Gastroesophageal sphincter (tissue), 4 donors: Measurements from ENCODE around the gene PCBD1. TPM values are rescaled to one million over a fixed set of nuclear protein-coding genes. Genes with fewer than 3 reads are reported as not detected.

Experiments used
- ATAC-seq: fragments of 150-250 bp; one replicate; pipeline ENCODE4 v1.9.1; 2016; ENCODE audit warnings: mild to moderate bottlenecking, moderate library complexity
- H3K27ac ChIP-seq, 4 donors: fragments of 200-600 bp; sonication (generic) in 3 of 4; 1 replicate in 3 of 4; 2 replicates in 1 of 4; pipeline ENCODE4 v1.5.1; 2016 to 2019
- H3K27me3 ChIP-seq: fragments of 200-600 bp; sonication (generic); one replicate; pipeline ENCODE4 v1.5.1; 2019
- H3K36me3 ChIP-seq, 2 donors: fragments of 200-600 bp; sonication (generic); one replicate each; pipeline ENCODE4 v1.5.1; 2019; ENCODE audit warnings: control low read depth in 1 of 2
- H3K4me1 ChIP-seq, 3 donors: fragments of 200-600 bp; sonication (generic); 1 replicate in 2 of 3; 2 replicates in 1 of 3; pipeline ENCODE4 v1.5.1; 2016 to 2019; ENCODE audit warnings: control low read depth in 2 of 3
- H3K4me3 ChIP-seq, 2 donors: fragments of 200-600 bp; sonication (generic); one replicate each; pipeline ENCODE4 v1.5.1; 2019; ENCODE audit warnings: mild to moderate bottlenecking in 1 of 2, moderate library complexity in 1 of 2
- H3K9me3 ChIP-seq, 3 donors: fragments of 200-600 bp; sonication (generic); one replicate each; pipeline ENCODE4 v1.5.1; 2017 to 2019; ENCODE audit warnings: control low read depth in 2 of 3
- EP300 ChIP-seq: sonication (generic); formaldehyde crosslinking; IDR thresholded peaks from one replicate; pipeline ENCODE4 v1.6.1; 2017; ENCODE audit warnings: antibody characterized with exemption, mild to moderate bottlenecking
- POLR2A ChIP-seq, 2 donors: fragments of 450-650 bp; IDR thresholded peaks; one replicate each; pipeline ENCODE4 v1.6.1; 2017; ENCODE audit warnings: antibody characterized with exemption in 2 of 2, mild to moderate bottlenecking in 2 of 2, moderate library complexity in 1 of 2
- POLR2AphosphoS5 ChIP-seq: sonication (generic); formaldehyde crosslinking; IDR thresholded peaks from one replicate; pipeline ENCODE4 v1.6.1; 2017; ENCODE audit warnings: antibody characterized with exemption
- WGBS, 2 donors: methylation state at CpG; one replicate each; pipeline ENCODE4 v1.1.5; 2018; ENCODE audit warnings: low coverage in 1 of 2; 5-methylcytosine and 5-hydroxymethylcytosine counted together
- total RNA-seq, 4 donors: library from RNA; depleted of rRNA; stranded (reverse); fragments of >200 nt; gene quantifications; one replicate each; pipeline ENCODE4 v1.1.0, GENCODE V29; 2016
- TF ChIP-seq, protein P1 (sequence below), 4 experiments: fragments of 200-600 bp in 2 of 4; fragments of 450-650 bp in 2 of 4; sonication (generic) in 1 of 4; IDR thresholded peaks; one replicate each; pipeline ENCODE4 v1.5.1; 2017 to 2019; ENCODE audit warnings: antibody characterized with exemption in 4 of 4, mild to moderate bottlenecking in 2 of 4, moderate library complexity in 2 of 4

Gene PCBD1
- total RNA-seq, 4 donors from 2014 or later, result 63.4 to 102 (median 74.0) TPM

DNA sequence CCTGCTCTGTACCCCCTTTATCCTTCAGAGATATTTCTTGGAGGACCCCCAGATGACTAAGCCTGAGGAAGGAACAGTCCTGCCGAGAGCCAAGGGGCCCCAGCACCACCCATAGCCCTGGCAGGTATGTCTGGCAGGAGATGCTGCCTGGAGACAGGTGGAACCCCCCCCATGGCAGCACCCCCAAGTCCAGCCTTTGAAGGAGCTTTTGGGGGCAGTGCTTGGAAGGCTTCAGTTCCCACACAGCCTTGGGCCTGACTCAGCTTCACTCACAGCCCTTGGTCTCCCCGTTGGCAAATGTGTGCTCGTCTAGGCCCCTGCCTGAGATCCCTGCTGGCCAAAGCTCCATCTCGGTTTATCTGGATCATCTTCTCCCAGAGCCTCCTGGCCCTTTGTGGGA lies 23.0 kb upstream of the PCBD1 start:
- WGBS, 2 donors, result 100% methylated on average over 1 of the region's 4 CpGs; no CpG with 5 or more reads in 1 of the 2 donors
- no peak for ATAC-seq
- H3K4me3 ChIP-seq, result no peak overlapping the region
- H3K4me1 ChIP-seq, result peaks cover 0 to 35% (median 9%) of the 10 kb centered on the region in 3 donors
- H3K27me3 ChIP-seq, result no peaks in the 10 kb centered on the region
- no peak overlapping the region for H3K27ac ChIP-seq
- H3K36me3 ChIP-seq, result no peaks in the 10 kb centered on the region
- no peaks in the 10 kb centered on the region for H3K9me3 ChIP-seq
- no peak for TF ChIP-seq POLR2AphosphoS5
- no peak for TF ChIP-seq EP300
- TF ChIP-seq, protein P1, sequence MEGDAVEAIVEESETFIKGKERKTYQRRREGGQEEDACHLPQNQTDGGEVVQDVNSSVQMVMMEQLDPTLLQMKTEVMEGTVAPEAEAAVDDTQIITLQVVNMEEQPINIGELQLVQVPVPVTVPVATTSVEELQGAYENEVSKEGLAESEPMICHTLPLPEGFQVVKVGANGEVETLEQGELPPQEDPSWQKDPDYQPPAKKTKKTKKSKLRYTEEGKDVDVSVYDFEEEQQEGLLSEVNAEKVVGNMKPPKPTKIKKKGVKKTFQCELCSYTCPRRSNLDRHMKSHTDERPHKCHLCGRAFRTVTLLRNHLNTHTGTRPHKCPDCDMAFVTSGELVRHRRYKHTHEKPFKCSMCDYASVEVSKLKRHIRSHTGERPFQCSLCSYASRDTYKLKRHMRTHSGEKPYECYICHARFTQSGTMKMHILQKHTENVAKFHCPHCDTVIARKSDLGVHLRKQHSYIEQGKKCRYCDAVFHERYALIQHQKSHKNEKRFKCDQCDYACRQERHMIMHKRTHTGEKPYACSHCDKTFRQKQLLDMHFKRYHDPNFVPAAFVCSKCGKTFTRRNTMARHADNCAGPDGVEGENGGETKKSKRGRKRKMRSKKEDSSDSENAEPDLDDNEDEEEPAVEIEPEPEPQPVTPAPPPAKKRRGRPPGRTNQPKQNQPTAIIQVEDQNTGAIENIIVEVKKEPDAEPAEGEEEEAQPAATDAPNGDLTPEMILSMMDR (IDR thresholded peaks at IDR 0.05), result no peak
- no peak for TF ChIP-seq POLR2A (IDR thresholded peaks at IDR 0.05)

DNA sequence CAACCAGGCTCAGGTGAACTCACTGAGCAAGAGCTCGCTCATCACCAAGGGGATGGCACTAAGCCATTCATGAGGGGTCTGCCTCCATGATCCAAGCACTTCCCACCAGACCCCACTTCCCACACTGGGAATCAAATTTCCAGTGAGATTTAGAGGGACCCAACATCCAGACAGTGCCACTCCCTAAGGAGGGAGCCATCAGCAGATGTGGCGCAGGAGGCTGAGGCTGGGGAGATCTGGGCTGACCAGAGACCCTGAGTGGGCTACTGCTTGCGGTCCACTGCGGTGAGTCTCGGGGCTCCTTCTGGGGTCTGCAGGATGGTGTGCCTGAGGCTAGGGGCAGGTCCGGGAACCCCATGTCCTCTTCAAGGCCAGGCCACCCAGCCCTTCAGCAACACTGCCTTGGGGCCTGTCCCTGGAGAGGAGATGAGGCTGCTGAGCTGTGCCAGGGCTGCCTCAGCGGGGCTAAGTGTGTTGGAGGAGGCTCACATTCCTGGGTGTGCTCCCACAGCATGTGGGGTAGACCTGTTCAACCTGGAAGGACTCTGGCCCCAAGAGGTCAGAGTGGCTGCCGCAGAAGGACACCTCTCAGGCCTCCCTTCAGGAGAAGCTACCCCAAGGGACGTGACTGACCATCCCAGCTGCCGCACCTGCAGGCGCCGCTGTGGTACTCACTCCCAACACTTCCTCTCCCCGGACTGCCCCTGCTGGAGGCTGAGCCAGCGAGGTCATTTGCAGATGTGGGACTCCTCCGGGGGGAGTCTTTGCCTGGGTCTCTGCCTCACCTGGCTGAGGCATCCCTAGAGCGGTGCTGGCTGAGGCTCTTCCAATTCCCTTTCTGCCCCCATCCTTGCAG lies 22.3 kb upstream of the PCBD1 start:
- H3K4me3 ChIP-seq, result no peak overlapping the region
- H3K9me3 ChIP-seq, result no peaks in the 10 kb centered on the region
- 100% methylated on average over 1 of the region's 16 CpGs; no CpG with 5 or more reads in 1 of the 2 donors for WGBS, 2 donors
- ATAC-seq, result no peak
- H3K27ac ChIP-seq, result no peak overlapping the region
- no peaks in the 10 kb centered on the region for H3K36me3 ChIP-seq
- H3K27me3 ChIP-seq, result no peaks in the 10 kb centered on the region
- peaks cover 0 to 41% (median 9%) of the 10 kb centered on the region in 3 donors for H3K4me1 ChIP-seq
- TF ChIP-seq EP300, result no peak
- TF ChIP-seq POLR2AphosphoS5, result no peak
- no peak for TF ChIP-seq POLR2A (IDR thresholded peaks at IDR 0.05)
- TF ChIP-seq, protein P1 (IDR thresholded peaks at IDR 0.05), result no peak

DNA sequence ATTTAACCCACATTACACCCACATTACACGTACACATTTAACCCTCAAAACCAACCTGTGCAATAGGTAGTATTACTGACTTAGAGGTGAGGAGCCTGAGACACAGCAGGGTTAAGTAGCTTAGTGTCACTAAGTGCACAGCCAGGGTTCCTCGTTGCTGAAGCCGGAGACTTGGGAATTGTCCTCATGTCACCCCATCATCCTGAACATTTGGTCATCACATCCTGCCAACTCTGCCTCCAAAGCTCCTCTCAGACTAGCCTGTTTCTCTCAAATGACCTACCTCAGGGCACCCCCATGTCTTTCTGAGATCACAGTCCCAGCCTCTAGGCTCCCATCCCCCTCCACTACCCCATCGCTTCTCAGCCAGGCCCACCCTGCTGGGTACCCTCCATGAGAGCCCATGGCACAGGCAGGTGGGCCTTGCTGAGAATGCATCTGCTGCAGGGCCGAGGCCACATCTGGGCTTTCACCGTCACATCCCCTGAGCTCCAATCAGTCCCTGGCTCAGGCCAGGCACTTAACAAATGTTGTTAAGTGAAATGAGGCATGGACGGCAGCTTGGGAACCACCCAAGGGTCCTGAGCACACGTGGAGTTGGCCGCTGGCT lies 21.1 kb upstream of the PCBD1 start:
- Histone ChIP-seq H3K36me3 (no peaks in the 10 kb centered on the region), H3K4me3 (no peak overlapping the region), H3K27me3 (no peaks in the 10 kb centered on the region), H3K9me3 (no peaks in the 10 kb centered on the region), H3K4me1 (peaks cover 0 to 41% (median 9%) of the 10 kb centered on the region in 3 donors), H3K27ac (no peak overlapping the region)
- TF ChIP-seq POLR2A (IDR thresholded peaks at IDR 0.05), result no peak
- TF ChIP-seq POLR2AphosphoS5, result no peak
- TF ChIP-seq, protein P1 (IDR thresholded peaks at IDR 0.05), result no peak
- no peak for TF ChIP-seq EP300
- no peak for ATAC-seq
- 81 to 90% methylated on average over 4 to 6 of the region's 9 CpGs for WGBS, 2 donors

DNA sequence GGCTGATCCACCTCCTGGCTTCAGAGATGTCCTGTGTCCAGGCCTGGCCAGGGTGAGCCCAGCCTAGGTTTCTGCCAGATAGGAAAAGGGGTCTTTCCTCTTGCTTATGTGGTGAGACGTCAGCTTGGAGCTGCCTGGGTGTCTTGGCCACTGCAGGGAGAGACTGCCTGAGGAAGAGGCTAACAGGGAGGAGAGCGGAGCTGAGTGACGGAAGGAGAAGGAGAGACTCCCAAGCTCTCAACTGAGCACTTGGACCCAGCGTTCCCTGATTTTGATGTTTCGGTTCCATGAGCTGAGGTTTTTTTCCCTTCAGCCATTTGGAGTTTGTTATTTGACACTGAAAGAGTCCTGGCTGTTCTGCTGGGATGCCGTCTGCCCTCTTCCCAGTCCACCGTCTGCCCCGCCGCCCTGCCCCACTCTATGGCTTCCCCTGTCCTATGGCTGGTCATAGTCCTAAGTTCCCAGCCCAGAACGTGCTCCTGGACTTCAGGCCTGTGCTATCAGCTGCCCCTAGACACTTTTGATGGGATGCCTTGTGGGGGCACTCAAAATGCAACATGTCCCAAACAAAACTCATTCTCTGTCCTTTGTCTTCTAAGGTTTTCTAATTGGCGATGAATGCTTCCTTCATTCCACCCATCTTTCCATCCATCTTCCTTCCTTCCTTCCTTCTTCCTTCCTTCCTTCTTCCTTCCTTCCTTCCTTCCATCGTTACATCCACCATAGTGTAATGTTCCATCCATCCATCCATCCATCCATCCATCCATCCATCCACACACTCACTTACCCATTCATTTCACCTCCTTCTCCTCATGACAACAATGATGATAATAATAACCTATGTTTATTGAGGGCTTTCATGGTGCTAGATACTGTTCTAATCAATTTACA lies 20.3 kb upstream of the PCBD1 start:
- TF ChIP-seq, protein P1 (IDR thresholded peaks at IDR 0.05), result no peak
- TF ChIP-seq EP300, result no peak
- no peak for TF ChIP-seq POLR2AphosphoS5
- TF ChIP-seq POLR2A (IDR thresholded peaks at IDR 0.05), result no peak
- no peak for ATAC-seq
- H3K27me3 ChIP-seq, result no peaks in the 10 kb centered on the region
- peak overlapping the region in 2 of 4 donors; percentile 72 to 75 for H3K27ac ChIP-seq
- no peaks in the 10 kb centered on the region for H3K9me3 ChIP-seq
- 81 to 84% methylated on average over 8 to 12 of the region's 12 CpGs for WGBS, 2 donors
- no peak overlapping the region for H3K4me3 ChIP-seq
- H3K36me3 ChIP-seq, result no peaks in the 10 kb centered on the region
- H3K4me1 ChIP-seq, result peaks cover 0 to 41% (median 9%) of the 10 kb centered on the region in 3 donors
